H9 (cell line): ENCODE data around the gene SUFU. TPM values are rescaled to one million over a fixed set of nuclear protein-coding genes. Genes with fewer than 3 reads are reported as not detected.

Source experiments
- DNase-seq: peaks from one replicate; pipeline ENCODE4 v3.0.0-alpha.2; 2017
- H2AFZ ChIP-seq: one replicate; pipeline ENCODE4 v1.6.1; 2013; ENCODE audit warnings: mild to moderate bottlenecking, low read length, control low read depth, moderate library complexity
- H2AK5ac ChIP-seq: 2 replicates; pipeline ENCODE4 v1.6.1; 2013; ENCODE audit warnings: low read length, control low read depth, mixed read lengths; ENCODE audit not compliant: insufficient read length
- H2BK120ac ChIP-seq: one replicate; pipeline ENCODE4 v1.6.1; 2013; ENCODE audit warnings: low read depth, mild to moderate bottlenecking, low read length, control low read depth, inconsistent platforms; ENCODE audit not compliant: poor library complexity, severe bottlenecking
- H2BK12ac ChIP-seq: 2 replicates; pipeline ENCODE4 v1.6.1; 2013; ENCODE audit warnings: low read length, control low read depth, mixed read lengths, low read depth; ENCODE audit not compliant: insufficient read length
- H2BK15ac ChIP-seq: 2 replicates; pipeline ENCODE4 v1.6.1; 2013; ENCODE audit warnings: low read depth, low read length, control low read depth
- H2BK20ac ChIP-seq: one replicate; pipeline ENCODE4 v1.6.1; 2013; ENCODE audit warnings: low read depth, mild to moderate bottlenecking, low read length, control low read depth, inconsistent platforms; ENCODE audit not compliant: poor library complexity, severe bottlenecking
- H2BK5ac ChIP-seq: 2 replicates; pipeline ENCODE4 v1.6.1; 2013; ENCODE audit warnings: low read length, control low read depth, mixed read lengths; ENCODE audit not compliant: insufficient read length
- H3K14ac ChIP-seq: 2 replicates; pipeline ENCODE4 v1.6.1; 2013; ENCODE audit warnings: low read length, control low read depth; ENCODE audit not compliant: insufficient read depth
- H3K18ac ChIP-seq: 2 replicates; pipeline ENCODE4 v1.6.1; 2013; ENCODE audit warnings: low read depth, mild to moderate bottlenecking, mixed read lengths, low read length, control low read depth; ENCODE audit not compliant: insufficient read length
- H3K23ac ChIP-seq: 2 replicates; pipeline ENCODE4 v1.6.1; 2013; ENCODE audit warnings: low read length, control low read depth, mixed read lengths, low read depth; ENCODE audit not compliant: insufficient read length
- H3K23me2 ChIP-seq: 2 replicates; pipeline ENCODE4 v1.6.1; 2013; ENCODE audit warnings: low read depth, mild to moderate bottlenecking, mixed read lengths, low read length, control low read depth; ENCODE audit not compliant: insufficient read length, poor library complexity, severe bottlenecking
- H3K27ac ChIP-seq: 2 replicates; pipeline ENCODE4 v1.5.1; 2013; ENCODE audit warnings: low read length, control low read depth, mixed read lengths, low read depth; ENCODE audit not compliant: insufficient read length
- H3K27me3 ChIP-seq: 2 replicates; pipeline ENCODE4 v1.6.1; 2013; ENCODE audit warnings: low read length, control low read depth, inconsistent platforms; ENCODE audit not compliant: insufficient read depth
- H3K4ac ChIP-seq: 2 replicates; pipeline ENCODE4 v1.6.1; 2013; ENCODE audit warnings: low read depth, mild to moderate bottlenecking, control low read depth, inconsistent platforms, low read length, moderate library complexity
- H3K4me1 ChIP-seq: 2 replicates; pipeline ENCODE4 v1.6.1; 2013; ENCODE audit warnings: low read length, control low read depth, inconsistent platforms; ENCODE audit not compliant: insufficient read depth
- H3K4me2 ChIP-seq: 2 replicates; pipeline ENCODE4 v1.6.1; 2013; ENCODE audit warnings: low read length, control low read depth, mixed read lengths; ENCODE audit not compliant: insufficient read length, insufficient read depth
- H3K56ac ChIP-seq: 2 replicates; pipeline ENCODE4 v1.6.1; 2013; ENCODE audit warnings: low read depth, mild to moderate bottlenecking, mixed read lengths, low read length, control low read depth; ENCODE audit not compliant: insufficient read length
- H3K79me1 ChIP-seq: 2 replicates; pipeline ENCODE4 v1.6.1; 2013; ENCODE audit warnings: low read depth, mild to moderate bottlenecking, moderate library complexity, low read length, control low read depth, inconsistent platforms; ENCODE audit not compliant: insufficient read depth, poor library complexity, severe bottlenecking
- H3K79me2 ChIP-seq: 2 replicates; pipeline ENCODE4 v1.6.1; 2013; ENCODE audit warnings: low read length, control low read depth, inconsistent platforms; ENCODE audit not compliant: insufficient read depth
- H3K9ac ChIP-seq: 2 replicates; pipeline ENCODE4 v1.6.1; 2013; ENCODE audit warnings: low read length, control low read depth, mixed read lengths; ENCODE audit not compliant: insufficient read length; ENCODE audit errors: extremely low read depth
- H3K9me3 ChIP-seq: one replicate; pipeline ENCODE4 v1.6.1; 2013; ENCODE audit warnings: low read depth, low read length, inconsistent platforms; ENCODE audit not compliant: control insufficient read depth
- H3T11ph ChIP-seq: one replicate; pipeline ENCODE4 v1.6.1; 2013; ENCODE audit warnings: mild to moderate bottlenecking, low read length, control low read depth, inconsistent platforms
- H4K20me1 ChIP-seq: one replicate; pipeline ENCODE4 v1.6.1; 2013; ENCODE audit not compliant: control insufficient read depth, insufficient read length, insufficient read depth
- H4K5ac ChIP-seq: 2 replicates; pipeline ENCODE4 v1.6.1; 2013; ENCODE audit warnings: low read depth, mild to moderate bottlenecking, mixed read lengths, low read length, control low read depth; ENCODE audit not compliant: insufficient read length
- H4K8ac ChIP-seq: replicated peaks from 2 replicates; pipeline ENCODE4 v1.6.1; 2013; ENCODE audit warnings: low read length, control low read depth, mixed read lengths, low read depth; ENCODE audit not compliant: insufficient read length
- H4K91ac ChIP-seq: 2 replicates; pipeline ENCODE4 v1.6.1; 2013; ENCODE audit warnings: low read depth, mild to moderate bottlenecking, moderate library complexity, mixed read lengths, low read length, control low read depth; ENCODE audit not compliant: insufficient read length
- H3K27ac Mint-ChIP-seq, 3 experiments: 2 replicates in 2 of 3; 3 replicates in 1 of 3; pipeline ENCODE4 v1.8.0; 2020 to 2021; ENCODE audit warnings: mixed read lengths in 3 of 3, mild to moderate bottlenecking in 1 of 3, moderate library complexity in 1 of 3
- H3K27me3 Mint-ChIP-seq: 2 replicates; pipeline ENCODE4 v1.8.0; 2021; ENCODE audit warnings: low read depth, mild to moderate bottlenecking, moderate library complexity, mixed read lengths
- H3K36me3 Mint-ChIP-seq, 3 experiments: 2 replicates in 2 of 3; 3 replicates in 1 of 3; pipeline ENCODE4 v1.8.0; 2020 to 2021; ENCODE audit warnings: low read depth in 3 of 3, mixed read lengths in 3 of 3; ENCODE audit not compliant: insufficient read depth in 1 of 3
- H3K4me1 Mint-ChIP-seq, 2 experiments: 2 replicates each; pipeline ENCODE4 v1.8.0; 2020; ENCODE audit warnings: mixed read lengths in 2 of 2
- H3K4me3 Mint-ChIP-seq, 2 experiments: 2 replicates in 1 of 2; 3 replicates in 1 of 2; pipeline ENCODE4 v1.8.0; 2020 to 2021; ENCODE audit warnings: mild to moderate bottlenecking in 2 of 2, mixed read lengths in 2 of 2, moderate library complexity in 1 of 2
- H3K9me3 Mint-ChIP-seq, 2 experiments: 2 replicates in 1 of 2; 3 replicates in 1 of 2; pipeline ENCODE4 v1.8.0; 2020; ENCODE audit warnings: mild to moderate bottlenecking in 2 of 2, mixed read lengths in 2 of 2, moderate library complexity in 1 of 2
- CTCF ChIP-seq: fragments of 200-600 bp; sonication (generic); conservative IDR thresholded peaks from 3 replicates; pipeline ENCODE4 v1.8.0; 2021; ENCODE audit warnings: antibody characterized with exemption, mild to moderate bottlenecking
- WGBS: extraction: QIAGEN DNeasy Blood & Tissue Kit; methylation state at CpG from one replicate; pipeline ENCODE4 v1.1.7; 2013; ENCODE audit warnings: missing lambda C conversion rate, low lambda C conversion rate, mixed read lengths; ENCODE audit not compliant: insufficient read length; ENCODE audit errors: extremely low coverage; 5-methylcytosine and 5-hydroxymethylcytosine counted together
- total RNA-seq: library from RNA; stranded (reverse); gene quantifications from 2 replicates; pipeline ENCODE4 v1.2.1, GENCODE V29; 2021

The SUFU gene
- total RNA-seq, 1 experiment from 2014 or later = 9.5 TPM

GRCh38 chr10:102545997-102546396 is 42.2 kb downstream of the SUFU start:
- H3K27ac Mint-ChIP-seq = no peak overlapping the region

More at GRCh38 chr10:102545997-102546396, 42.2 kb downstream of the SUFU start:
- H4K91ac ChIP-seq = no peak overlapping the region
- no peak overlapping the region for H3T11ph ChIP-seq
- H2BK20ac ChIP-seq = no peak overlapping the region
- no peaks in the 10 kb centered on the region for H3K9me3 ChIP-seq
- H3K79me2 ChIP-seq = no peaks in the 10 kb centered on the region
- no peak overlapping the region for H3K23ac ChIP-seq
- no peak overlapping the region for H2BK120ac ChIP-seq
- TF ChIP-seq CTCF = no peak
- H2BK5ac ChIP-seq = no peak overlapping the region
- H3K9ac ChIP-seq = no peak overlapping the region
- H3K14ac ChIP-seq = no peak overlapping the region
- no peak overlapping the region for H2AK5ac ChIP-seq
- H3K27me3 ChIP-seq = no peaks in the 10 kb centered on the region
- H3K23me2 ChIP-seq = no peaks in the 10 kb centered on the region
- no CpG with 5 or more reads among the region's 2 CpGs for WGBS
- Mint-ChIP-seq H3K9me3 (no peaks in the 10 kb centered on the region), H3K4me1 (no peaks in the 10 kb centered on the region), H3K4me3 (no peak overlapping the region), H3K27me3 (no peaks in the 10 kb centered on the region; the same call in 1 of the 2 replicates), H3K36me3 (peaks cover 1 to 11% (median 8%) of the 10 kb centered on the region in 3 experiments; a peak in 6 of 7 replicates)
- no peak overlapping the region for H4K5ac ChIP-seq
- no peak overlapping the region for H3K4ac ChIP-seq
- H3K79me1 ChIP-seq = no peaks in the 10 kb centered on the region
- no peaks in the 10 kb centered on the region for H4K20me1 ChIP-seq
- H2BK12ac ChIP-seq = no peak overlapping the region
- no peak overlapping the region for H3K27ac ChIP-seq
- H4K8ac ChIP-seq = no peak overlapping the region
- H3K56ac ChIP-seq = no peak overlapping the region
- H3K4me2 ChIP-seq = no peak overlapping the region
- H3K4me1 ChIP-seq = no peaks in the 10 kb centered on the region
- DNase-seq = no peak
- H2BK15ac ChIP-seq = no peak overlapping the region
- no peak overlapping the region for H2AFZ ChIP-seq
- H3K18ac ChIP-seq = no peak overlapping the region
